HG02973 (cell line): Measurements from ENCODE around the gene HNRNPA3.

Experiments
- ATAC-seq: cut with Tn5 transposase; IDR thresholded peaks from one replicate; pipeline ENCODE4 v1.9.1; 2021; ENCODE audit warnings: moderate library complexity; ENCODE audit not compliant: unreplicated experiment

The HNRNPA3 gene

GRCh38 chr2:177271981-177272666 is 59.5 kb downstream of the HNRNPA3 start:
- ATAC-seq: no peak

GRCh38 chr2:177272765-177273164 is 60.2 kb downstream of the HNRNPA3 start:
- no peak for ATAC-seq

GRCh38 chr2:177273408-177273807 is 60.8 kb downstream of the HNRNPA3 start:
- no peak for ATAC-seq
